HepG2 (cell line): ENCODE measurements around the gene BRD2. TPM values are rescaled to one million over a fixed set of nuclear protein-coding genes. Genes with fewer than 3 reads are reported as not detected.

Source experiments
- ATAC-seq: fragments of 200-7000 bp; cut with Tn5 transposase; 3 replicates; pipeline ENCODE4 v1.9.1; 2020; ENCODE audit warnings: mild to moderate bottlenecking, moderate library complexity
- BruUV-seq: library from RNA; stranded (reverse); fragments of 400-500 nt; replicated peaks from 2 replicates; lab custom pipeline; 2021; lab: Mats Ljungman, UMichigan
- CTCF ChIA-PET: fragments of 300-600 bp; formaldehyde crosslinking; extraction: SDS; loops from one replicate; lab custom pipeline; 2021; ENCODE audit warnings: low total read pairs, inconsistent platforms, low intra/inter-chr PET ratio; lab: Yijun Ruan, JAX
- POLR2A ChIA-PET: fragments of 350-600 bp; sonication (Branson Sonifier 250); formaldehyde crosslinking; loops from one replicate; lab custom pipeline; 2020; ENCODE audit warnings: antibody characterized with exemption, inconsistent platforms; lab: Yijun Ruan, JAX
- DNase-seq: peaks from one replicate; pipeline ENCODE4 v3.0.0-alpha.2; 2015; ENCODE audit warnings: low spot score
- FAIRE-seq: peaks from 3 replicates; lab custom pipeline; 2011; peaks lifted over from hg19 to GRCh38; lab: Jason Lieb, UNC
- H2AFZ ChIP-seq: one replicate; pipeline ENCODE4 v1.6.1; 2011; ENCODE audit warnings: low read length, inconsistent platforms
- H3K27ac ChIP-seq: fragments of 300-600 bp; 3 replicates; pipeline ENCODE4 v1.8.0; 2011; ENCODE audit warnings: mixed run types, mild to moderate bottlenecking, mixed read lengths, low read length, inconsistent platforms; ENCODE audit not compliant: insufficient read depth; ENCODE audit errors: extremely low read length
- H3K27me3 ChIP-seq, 2 experiments: fragments of 200-600 bp in 1 of 2; 2 replicates in 1 of 2; 3 replicates in 1 of 2; pipeline versions ENCODE4 v1.6.0 to v1.8.0; 2011; ENCODE audit warnings: low read length in 2 of 2, mild to moderate bottlenecking in 2 of 2, moderate library complexity in 2 of 2, inconsistent platforms in 1 of 2; ENCODE audit not compliant: insufficient read depth in 2 of 2, control insufficient read depth in 1 of 2
- H3K36me3 ChIP-seq, 2 experiments: fragments of 200-600 bp in 1 of 2; replicated peaks in 1 of 2; 2 replicates in 1 of 2; 3 replicates in 1 of 2; pipeline versions ENCODE4 v1.5.1 to v1.8.0; 2011; ENCODE audit warnings: low read length in 2 of 2, inconsistent platforms in 1 of 2; ENCODE audit not compliant: insufficient read depth in 2 of 2, control insufficient read depth in 1 of 2
- H3K4me1 ChIP-seq: 2 replicates; pipeline ENCODE4 v1.5.1; 2012; ENCODE audit warnings: low read length, inconsistent platforms; ENCODE audit not compliant: insufficient read depth
- H3K4me2 ChIP-seq: 2 replicates; pipeline ENCODE4 v1.6.0; 2011; ENCODE audit warnings: low read depth, low read length, inconsistent platforms
- H3K4me3 ChIP-seq, 3 experiments: fragments of 200-600 bp in 1 of 3; sonication (generic), shearing (Covaris generic) in 1 of 3; replicated peaks in 1 of 3; 2 replicates each; pipeline ENCODE4 v1.5.1; 2011 to 2016; ENCODE audit warnings: low read length in 3 of 3, inconsistent platforms in 2 of 3, low read depth in 2 of 3, mild to moderate bottlenecking in 2 of 3, control low read depth in 1 of 3, mixed read lengths in 1 of 3; ENCODE audit not compliant: insufficient read depth in 1 of 3
- H3K79me2 ChIP-seq: one replicate; pipeline ENCODE4 v1.6.1; 2011; ENCODE audit warnings: low read length, inconsistent platforms; ENCODE audit not compliant: insufficient read depth
- H3K9ac ChIP-seq: 2 replicates; pipeline ENCODE4 v1.6.0; 2011; ENCODE audit warnings: mild to moderate bottlenecking, low read depth, low read length, inconsistent platforms; ENCODE audit not compliant: insufficient read depth
- H3K9me3 ChIP-seq: 2 replicates; pipeline ENCODE4 v1.5.1; 2012; ENCODE audit warnings: mild to moderate bottlenecking, low read length
- H4K20me1 ChIP-seq: 2 replicates; pipeline ENCODE4 v1.6.0; 2011; ENCODE audit warnings: inconsistent platforms, mild to moderate bottlenecking, low read length, moderate library complexity; ENCODE audit not compliant: insufficient read depth
- ATF7 ChIP-seq, 2 experiments: fragments of 450-650 bp in 1 of 2; sonication (generic) in 1 of 2; formaldehyde crosslinking in 1 of 2; IDR thresholded peaks; 2 replicates each; pipeline versions ENCODE4 v1.4.0 to v1.6.1; 2016 to 2020; ENCODE audit warnings: antibody characterized with exemption in 1 of 2, mild to moderate bottlenecking in 1 of 2, missing genetic modification reagents in 1 of 2
- CREB1 ChIP-seq, 2 experiments: fragments of 450-650 bp in 1 of 2; IDR thresholded peaks; 2 replicates each; pipeline ENCODE4 v1.6.1; 2016 to 2017; ENCODE audit warnings: control low read depth in 1 of 2, mild to moderate bottlenecking in 1 of 2, missing compliant biosample characterization in 1 of 2, missing genetic modification characterization in 1 of 2
- HDAC2 ChIP-seq: sonication (generic); formaldehyde crosslinking; IDR thresholded peaks from 2 replicates; pipeline ENCODE4 v1.4.0; 2020; ENCODE audit warnings: missing genetic modification reagents
- KDM4B ChIP-seq: sonication (generic); formaldehyde crosslinking; IDR thresholded peaks from 2 replicates; pipeline ENCODE4 v1.4.0; 2020; ENCODE audit warnings: missing genetic modification reagents
- KLF15 ChIP-seq: sonication (generic); formaldehyde crosslinking; IDR thresholded peaks from 2 replicates; pipeline ENCODE4 v1.8.1; 2023; ENCODE audit warnings: borderline replicate concordance, mild to moderate bottlenecking, inconsistent platforms, missing genetic modification reagents, mixed read lengths
- MTA1 ChIP-seq: sonication (generic); formaldehyde crosslinking; IDR thresholded peaks from 2 replicates; pipeline ENCODE4 v1.4.0; 2020; ENCODE audit warnings: missing genetic modification reagents, mild to moderate bottlenecking, borderline replicate concordance
- MTF1 ChIP-seq: sonication (generic); formaldehyde crosslinking; IDR thresholded peaks from 2 replicates; pipeline ENCODE4 v1.5.0; 2020; ENCODE audit warnings: missing genetic modification reagents
- MTF2 ChIP-seq: sonication (generic); formaldehyde crosslinking; IDR thresholded peaks from 2 replicates; pipeline ENCODE4 v1.5.0; 2020; ENCODE audit warnings: missing genetic modification reagents, borderline replicate concordance
- RBFOX2 ChIP-seq: fragments of 200-400 bp; formaldehyde crosslinking; IDR thresholded peaks from 2 replicates; pipeline ENCODE4 v1.6.1; 2017; ENCODE audit warnings: low read depth, mild to moderate bottlenecking, low read length
- ZNF205 ChIP-seq: IDR thresholded peaks from 2 replicates; pipeline ENCODE4 v1.6.1; 2018; ENCODE audit warnings: missing biosample characterization, missing genetic modification reagents
- ZNF496 ChIP-seq: sonication (generic); formaldehyde crosslinking; IDR thresholded peaks from 2 replicates; pipeline ENCODE4 v1.8.1; 2023; ENCODE audit warnings: mild to moderate bottlenecking, moderate library complexity, missing genetic modification reagents; ENCODE audit not compliant: insufficient replicate concordance
- WGBS: methylation state at CpG from one replicate; pipeline ENCODE4 v1.1.6; 2017; ENCODE audit warnings: low lambda C conversion rate; 5-methylcytosine and 5-hydroxymethylcytosine counted together
- in situ Hi-C: cut with HindIII; loops from 2 replicates; pipeline ENCODE4 v1.10.0; 2017; ENCODE audit warnings: low pct_unique_long_range_greater_than_20kb; ENCODE audit not compliant: extremely low pct_ligation_motif_present
- intact Hi-C: fragments of 100-400 bp; cut with micrococcal nuclease; formaldehyde crosslinking; loops from one replicate; pipeline ENCODE4 v1.10.0; 2022; ENCODE audit not compliant: unreplicated experiment
- polyA plus RNA-seq, 8 experiments: library from polyadenylated mRNA; depleted of rRNA in 3 of 8; stranded (reverse) in 7 of 8; unstranded in 1 of 8; fragments of >200 nt; fragmentation: Illumina TruSeq in 4 of 8; extraction: Trizol in 4 of 8; gene quantifications; 2 replicates each; pipeline versions ENCODE4 v1.2.1 to v1.2.3, GENCODE V29; 2011 to 2016; ENCODE audit warnings: low read depth in 4 of 8, missing spikeins in 1 of 8, mixed read lengths in 1 of 8; ENCODE audit not compliant: insufficient read depth in 1 of 8
- total RNA-seq, 5 experiments: library from RNA; depleted of rRNA; stranded (reverse); fragments of >200 nt; fragmentation: Illumina TruSeq; extraction: Trizol; gene quantifications; 2 replicates each; pipeline ENCODE4 v1.2.3, GENCODE V29; 2016; ENCODE audit warnings: low read depth in 1 of 5

Gene BRD2
- total and polyA plus RNA-seq, 2 of the 13 experiments (the other 11 are each of a cell fraction or from before 2014, with no cell fraction given), result 143 to 202 TPM

DNA sequence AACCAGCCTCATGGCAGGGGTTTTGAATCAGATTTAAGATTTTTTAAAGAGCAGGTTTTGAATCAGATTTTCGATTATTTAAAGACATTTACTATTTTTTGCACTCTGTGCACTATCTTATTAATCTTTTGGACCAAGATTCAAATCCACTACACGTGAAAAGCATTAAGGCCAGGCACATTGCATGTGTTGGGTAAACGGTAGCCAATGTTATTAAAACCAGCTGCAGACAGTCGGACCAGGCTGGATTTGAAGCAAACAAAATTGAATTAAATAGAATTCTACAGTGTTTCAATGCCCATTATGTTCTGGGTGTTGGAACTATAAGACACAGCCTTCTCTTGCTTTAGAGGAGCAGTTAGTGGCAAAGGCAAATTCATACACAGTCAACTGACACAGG, 33.3 kb downstream of the BRD2 start:
- in situ Hi-C loops, result no loop called here
- H3K9me3 ChIP-seq, result no peaks in the 10 kb centered on the region
- no peak overlapping the region for H2AFZ ChIP-seq
- intact Hi-C loops, result no loop called here
- ATAC-seq (no peak), FAIRE-seq (no peak), DNase-seq (no peak)
- no TSS peak for BruUV-seq
- 4% methylated on average over 4 of the region's 4 CpGs for WGBS
- no peaks in the 10 kb centered on the region for H3K36me3 ChIP-seq
- no peak overlapping the region for H3K4me2 ChIP-seq
- no peak overlapping the region for H3K4me3 ChIP-seq
- H3K9ac ChIP-seq, result no peak overlapping the region
- CTCF ChIA-PET, result no interaction called here
- no peak overlapping the region for H3K27ac ChIP-seq
- peaks cover 3 to 46% of the 10 kb centered on the region in 2 experiments; a peak in 4 of 5 replicates for H3K27me3 ChIP-seq
- H4K20me1 ChIP-seq, result no peaks in the 10 kb centered on the region
- H3K4me1 ChIP-seq, result no peaks in the 10 kb centered on the region
- no peaks in the 10 kb centered on the region for H3K79me2 ChIP-seq
- TF ChIP-seq KLF15 (CRISPR knock-in tag) (no peak), ZNF496 (CRISPR knock-in tag) (no peak)
- POLR2A ChIA-PET, result interaction anchor here (1.0 kb wide), 1 partner anchor 30 kb away, joined by 3 read pairs; no protein-coding TSS in a partner anchor

DNA sequence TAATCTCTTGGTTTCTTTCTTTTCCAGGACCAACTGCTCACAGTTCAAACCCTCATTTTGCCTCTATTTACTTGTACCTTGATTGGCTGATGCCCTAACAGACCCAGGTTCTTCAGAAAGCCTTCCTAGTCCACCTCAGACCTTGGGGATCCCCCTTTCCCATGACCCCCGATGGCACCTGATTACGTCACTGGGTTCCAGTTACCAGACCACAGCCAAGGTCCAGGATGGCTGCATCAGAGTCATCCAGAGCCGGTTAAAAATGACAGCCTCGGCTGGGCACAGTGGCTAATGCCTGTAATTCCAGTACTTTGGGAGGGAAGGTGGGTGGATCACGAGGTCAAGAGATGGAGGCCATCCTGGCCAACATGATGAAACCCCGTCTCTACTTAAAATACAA, 36.5 kb downstream of the BRD2 start:
- Histone ChIP-seq H3K27me3 (peaks cover 9 to 64% of the 10 kb centered on the region in 2 experiments), H3K9me3 (no peaks in the 10 kb centered on the region), H3K4me3 (no peak overlapping the region), H2AFZ (no peak overlapping the region), H3K9ac (no peak overlapping the region), H3K36me3 (no peaks in the 10 kb centered on the region), H3K4me2 (no peak overlapping the region), H4K20me1 (no peaks in the 10 kb centered on the region), H3K27ac (no peak overlapping the region), H3K79me2 (no peaks in the 10 kb centered on the region), H3K4me1 (no peaks in the 10 kb centered on the region)
- WGBS, result 12% methylated on average over 6 of the region's 6 CpGs
- no peak for ATAC-seq
- ChIA-PET POLR2A (no interaction called here), CTCF (no interaction called here)
- BruUV-seq, result no TSS peak
- TF ChIP-seq MTF1 (CRISPR knock-in tag) (no peak), MTF2 (CRISPR knock-in tag) (no peak), RBFOX2 (no peak), ATF7 (IDR thresholded peaks at IDR 0.05) (peak; percentile 90), ATF7 (CRISPR knock-in tag; IDR thresholded peaks at IDR 0.05) (no peak), ZNF205 (CRISPR knock-in tag) (no peak), CREB1 (IDR thresholded peaks at IDR 0.05) (peak; percentile 87), CREB1 (CRISPR knock-in tag; IDR thresholded peaks at IDR 0.05) (no peak), KDM4B (CRISPR knock-in tag) (no peak), MTA1 (CRISPR knock-in tag) (no peak), HDAC2 (CRISPR knock-in tag) (no peak)
- in situ Hi-C loops, result no loop called here
- no peak for FAIRE-seq
- intact Hi-C loops, result no loop called here
- DNase-seq, result no peak
